GM19023 (cell line): ENCODE results near the gene C14orf180.
"Not testable (repeated sequence)": the region's sequence is repeated elsewhere in the genome, so short reads cannot be mapped to it uniquely, and the experiment has no call there.

Source experiments
- ATAC-seq: cut with Tn5 transposase; IDR thresholded peaks from one replicate; pipeline ENCODE4 v1.9.1; 2021; ENCODE audit warnings: mild to moderate bottlenecking, moderate library complexity; ENCODE audit not compliant: unreplicated experiment

Gene C14orf180

DNA sequence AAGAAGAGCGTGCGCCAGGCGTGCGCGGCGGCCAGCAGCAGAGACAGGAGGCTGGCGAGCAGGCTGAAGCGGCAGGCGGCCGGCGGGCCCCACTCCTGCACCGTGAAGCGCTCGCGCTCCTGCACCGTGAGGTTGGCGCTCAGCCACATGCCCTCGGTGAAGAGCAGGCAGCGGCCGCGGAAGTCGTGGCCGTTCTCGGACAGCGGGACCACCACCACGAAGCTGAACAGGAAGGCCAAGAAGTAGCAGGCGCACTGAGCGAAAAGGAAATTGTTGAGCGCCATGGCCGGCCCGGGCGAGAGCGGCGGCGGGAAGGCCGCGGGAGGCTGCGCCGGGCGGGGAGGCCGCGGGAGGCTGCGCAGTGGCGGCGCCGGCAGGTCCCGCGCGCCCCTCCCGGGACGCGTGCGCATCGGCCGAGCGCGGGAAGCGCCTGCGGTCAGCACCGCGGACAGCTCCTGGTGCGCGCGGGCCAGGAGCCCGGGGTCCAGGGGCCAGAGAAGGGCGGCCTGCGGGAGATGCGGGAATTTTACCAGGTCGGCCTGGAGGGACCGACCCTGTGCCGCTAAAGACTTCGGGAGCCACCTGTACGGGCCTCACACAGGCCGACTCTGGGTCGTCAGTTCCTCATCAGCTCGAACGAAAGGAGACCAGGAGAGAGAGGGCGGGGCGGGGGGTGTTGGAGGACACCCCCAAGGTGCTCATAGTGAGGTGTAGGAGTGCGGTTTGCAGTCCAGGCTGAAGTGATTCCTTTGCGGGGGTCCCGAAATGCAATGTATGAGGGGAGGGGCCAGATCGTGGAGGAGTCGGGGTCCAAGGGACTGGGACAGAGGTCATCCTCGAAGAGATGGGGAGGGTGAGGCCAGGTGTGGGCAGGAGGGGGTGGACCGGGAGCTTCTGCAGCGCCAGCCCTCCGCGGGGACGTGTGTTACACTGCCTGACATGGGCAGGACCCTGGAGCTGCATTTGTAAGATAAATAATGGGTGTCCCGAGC is 25.2 kb downstream of the C14orf180 start, which contains the start of gene TMEM179:
Gene TMEM179, minus strand, starts transcription at position 315 of the 992 bp plus-strand sequence. Its CDS starts 31 bp downstream, at position 284.
- ATAC-seq: no peak

DNA sequence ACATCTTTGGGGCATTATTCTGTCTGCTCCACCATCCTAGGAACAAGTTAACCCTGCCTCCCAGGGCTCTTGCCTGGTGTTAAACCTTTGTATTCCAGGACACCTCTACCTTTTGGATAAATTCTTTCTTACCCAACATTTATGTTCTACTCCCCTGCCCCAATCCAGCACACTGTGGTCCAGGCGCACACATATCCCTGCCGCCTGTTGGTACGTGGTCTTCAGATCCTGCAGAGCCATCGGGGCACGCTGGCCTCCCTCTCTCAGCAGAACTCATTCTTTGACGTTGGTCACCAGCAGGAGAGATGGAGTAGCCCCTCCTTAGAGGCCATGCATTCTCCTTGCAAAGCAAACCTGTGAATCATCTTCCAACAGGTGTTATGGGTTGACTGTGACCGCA is 30.1 kb downstream of the C14orf180 start:
- no peak for ATAC-seq

DNA sequence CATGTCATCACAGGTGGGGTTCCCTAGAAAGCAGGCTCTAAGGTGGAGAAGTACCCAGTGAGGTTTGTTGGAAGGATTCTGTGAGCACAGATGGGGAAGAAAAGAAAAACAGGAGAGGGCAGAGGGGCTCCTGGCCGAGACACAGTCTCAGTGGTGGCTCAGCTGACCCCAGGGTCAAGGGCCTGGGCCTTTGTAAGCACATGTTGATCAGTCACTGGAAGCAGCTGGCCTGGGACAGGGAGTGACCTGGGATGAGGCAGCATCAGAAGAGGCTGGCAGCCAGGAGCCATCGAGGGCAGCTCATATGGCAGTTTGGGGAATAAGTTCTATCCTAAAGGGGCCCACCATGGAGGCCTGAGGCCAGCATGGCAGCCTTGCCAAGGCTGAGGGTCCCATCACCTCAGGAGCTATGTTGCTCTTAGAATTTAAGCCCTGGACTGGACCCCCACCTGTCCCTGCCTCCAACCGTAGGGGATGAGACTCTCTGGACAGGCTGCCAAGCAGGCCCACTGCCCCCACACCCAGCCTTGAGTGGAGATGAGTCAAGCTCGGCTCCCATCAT is 31.3 kb downstream of the C14orf180 start:
- ATAC-seq: no peak

DNA sequence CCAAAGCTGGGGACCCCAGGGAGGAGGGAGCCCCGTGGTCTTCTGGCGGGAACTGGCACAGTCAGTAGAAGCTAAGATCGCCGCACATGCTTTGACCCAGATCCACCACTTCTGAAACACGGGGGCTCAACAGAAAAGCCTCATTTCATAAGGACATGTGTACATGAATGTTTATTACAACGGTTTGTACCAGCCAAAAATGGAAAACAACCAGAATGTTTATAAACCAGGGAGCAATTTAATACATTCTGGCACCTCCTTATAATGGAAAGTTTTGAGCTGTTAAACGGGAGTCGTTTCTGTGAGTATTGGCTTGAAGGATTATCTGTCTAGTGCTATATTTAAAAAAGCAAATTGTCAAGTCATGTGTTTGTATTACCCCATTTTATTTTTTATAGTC is 32.3 kb downstream of the C14orf180 start:
- ATAC-seq: no peak

DNA sequence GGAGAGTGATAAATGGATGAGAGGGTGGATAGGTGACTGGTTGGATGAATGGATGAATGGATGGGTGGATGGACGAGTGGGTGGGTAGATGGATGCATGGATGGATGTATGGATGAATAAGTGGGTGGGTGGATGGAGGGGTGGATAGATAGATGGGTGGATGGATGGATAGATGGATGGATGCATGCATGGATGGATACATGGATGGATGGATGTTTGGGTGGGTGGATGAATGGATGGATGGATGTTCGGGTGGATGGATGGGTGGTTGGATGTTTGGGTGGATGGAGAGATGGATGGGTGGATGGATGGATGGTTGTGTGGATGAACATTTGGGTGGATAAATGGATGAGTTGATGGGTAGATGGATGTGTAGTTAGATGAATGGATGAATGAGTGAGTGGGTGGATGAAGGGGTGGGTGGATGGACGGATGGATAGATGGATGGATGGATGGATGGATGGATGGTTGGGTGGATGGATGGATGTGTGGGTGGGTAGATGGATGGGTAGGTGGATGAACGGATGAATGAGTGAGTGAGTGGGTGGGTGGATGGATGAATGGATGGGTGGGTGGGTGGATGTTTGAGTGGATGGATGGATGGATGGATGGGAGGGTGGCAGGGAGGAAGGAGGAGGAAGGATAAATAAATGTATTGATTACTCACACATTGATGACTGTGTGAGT is 34.7 kb downstream of the C14orf180 start:
- ATAC-seq: no peak

DNA sequence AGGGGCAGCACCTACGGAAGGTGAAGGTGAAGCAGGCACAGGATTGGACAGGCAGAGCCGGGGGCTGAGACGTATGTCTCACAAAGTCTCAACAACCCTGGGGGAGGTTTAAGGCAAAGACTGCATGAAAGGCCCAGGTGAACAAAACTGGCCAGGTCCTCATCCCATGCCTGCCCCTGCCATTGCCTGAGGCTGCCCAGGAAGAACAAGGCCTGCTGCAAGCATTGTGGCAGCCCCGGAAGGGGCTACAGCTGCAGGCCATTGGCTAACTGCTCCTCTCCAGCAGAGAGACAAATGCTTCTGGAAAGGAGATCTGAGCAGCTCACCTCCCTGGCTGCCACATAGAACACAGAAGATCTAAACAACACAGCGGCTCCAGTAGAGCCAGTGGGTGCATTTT is 45.4 kb downstream of the C14orf180 start:
- ATAC-seq: no peak

DNA sequence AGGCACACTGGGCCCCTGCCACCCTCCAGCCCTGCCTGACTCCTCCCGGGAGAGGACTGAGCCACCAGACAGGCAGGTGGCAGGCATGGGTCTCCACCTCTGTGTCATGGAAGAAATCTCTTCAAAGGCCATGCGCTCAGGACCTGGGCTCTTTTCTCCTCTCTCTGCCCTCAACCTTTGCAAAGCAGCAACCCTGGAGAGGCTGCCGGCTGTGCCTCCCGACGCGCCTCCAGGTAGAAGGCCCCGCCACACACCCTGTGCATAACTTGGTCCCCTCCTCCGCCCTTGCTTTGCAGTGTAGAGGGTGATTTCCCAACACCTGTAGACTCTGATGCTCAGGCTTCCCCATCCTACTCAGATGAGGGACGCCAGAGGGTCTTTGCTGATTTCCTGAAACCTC is 53.2 kb downstream of the C14orf180 start:
- no peak for ATAC-seq

DNA sequence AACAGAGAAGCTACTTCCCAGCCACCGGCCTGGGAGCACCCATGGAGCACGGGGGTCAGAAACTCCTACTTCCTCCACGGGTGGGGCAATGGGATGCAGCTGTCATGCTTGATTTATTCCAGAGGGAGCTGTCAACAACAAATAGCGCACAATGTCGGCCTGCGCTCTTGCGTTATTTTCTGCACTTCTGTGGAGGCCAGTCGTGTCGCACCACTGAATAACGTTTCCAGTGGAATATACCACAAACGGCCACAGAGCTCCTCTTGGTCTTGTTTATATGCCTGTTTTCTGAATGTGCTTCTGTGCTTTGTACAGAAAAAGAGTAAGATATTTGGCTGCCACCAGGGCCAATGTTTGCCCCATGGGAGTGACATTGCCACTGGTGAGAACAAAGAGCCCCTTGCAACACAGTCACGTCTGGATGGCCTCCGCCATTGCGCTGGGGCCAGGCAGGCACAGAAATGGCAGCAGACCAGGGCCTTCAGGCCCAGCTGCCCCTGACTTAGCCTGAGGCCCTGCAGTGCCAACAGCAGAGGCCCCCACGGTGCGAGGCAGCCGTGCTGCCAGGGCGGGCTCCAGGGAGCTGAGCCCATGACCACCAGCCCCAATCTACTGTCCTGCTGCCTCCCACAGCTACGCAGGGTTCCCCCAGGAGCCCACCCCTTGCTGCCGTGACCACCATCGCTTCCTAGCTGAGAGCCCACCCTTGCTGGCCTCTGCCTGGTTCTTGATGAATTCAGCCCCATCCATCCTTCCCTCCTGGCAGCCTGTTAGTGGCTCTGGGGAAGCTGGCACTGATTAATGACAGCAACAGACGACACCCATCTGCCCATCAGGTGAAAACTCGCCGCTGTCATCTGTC is 53.9 kb downstream of the C14orf180 start:
- no peak for ATAC-seq

DNA sequence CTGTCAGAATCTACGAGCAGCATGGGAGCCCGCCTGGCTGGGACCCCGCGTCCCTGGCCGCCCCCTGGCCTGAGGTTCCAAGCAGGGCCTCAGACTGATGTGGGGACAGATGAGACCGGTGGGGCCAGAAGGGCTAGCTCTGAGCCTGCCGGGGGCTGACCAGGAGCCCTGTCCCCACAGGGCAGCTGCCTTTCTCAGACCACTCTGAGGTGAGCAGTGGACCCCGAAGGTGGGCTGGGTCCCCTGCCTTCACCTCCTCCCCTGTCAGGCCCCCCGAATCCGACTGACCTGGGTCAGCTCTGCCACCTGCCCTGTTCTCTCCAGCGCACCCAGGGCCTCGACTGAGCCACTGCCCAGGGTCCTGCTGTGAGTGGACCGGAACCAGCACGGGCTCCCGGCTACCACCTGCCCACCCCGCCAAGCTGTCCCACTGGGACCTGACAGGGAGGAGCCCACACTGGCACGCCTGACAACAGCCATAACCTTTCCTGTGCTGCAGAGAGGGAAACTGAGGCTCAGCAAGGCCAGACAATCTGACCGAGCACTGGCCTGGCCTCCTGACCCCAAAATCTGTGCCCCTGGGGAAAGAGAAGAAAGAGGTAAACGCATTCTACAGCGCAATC is 54.7 kb downstream of the C14orf180 start:
- no peak for ATAC-seq

DNA sequence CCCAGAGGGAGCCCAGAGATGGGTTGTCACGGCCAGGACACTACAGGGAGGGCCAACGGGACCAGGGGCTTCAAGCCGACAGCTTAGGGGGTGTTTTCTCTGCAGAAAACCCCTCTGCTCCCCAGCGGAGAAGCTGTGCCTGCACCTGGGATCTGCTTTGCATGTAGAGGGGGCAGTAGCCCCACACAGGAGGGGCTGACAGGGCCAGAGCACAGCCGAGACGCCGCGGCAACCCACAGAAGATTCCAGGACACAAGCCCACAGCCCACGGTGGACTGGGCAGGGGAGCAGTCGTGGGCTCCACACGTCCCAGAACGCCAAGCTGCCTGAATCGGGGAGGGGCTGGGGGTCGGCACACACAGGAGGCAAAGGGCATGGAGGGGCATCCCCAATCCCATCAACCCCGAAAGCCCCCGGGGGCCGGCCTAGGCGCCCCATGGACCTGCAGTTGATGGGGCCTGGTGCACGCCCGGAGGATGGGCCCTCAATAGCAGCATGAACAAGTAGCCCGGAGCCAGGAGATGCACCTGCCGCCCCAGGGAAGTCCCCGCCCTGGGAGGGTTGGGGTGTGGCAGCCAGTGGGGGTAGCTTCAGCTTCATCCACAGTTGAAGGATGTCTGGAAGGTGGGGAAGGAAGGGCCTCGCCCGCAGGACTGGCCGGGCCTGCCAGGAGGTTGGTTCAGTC is 55.5 kb downstream of the C14orf180 start:
- ATAC-seq: no peak

DNA sequence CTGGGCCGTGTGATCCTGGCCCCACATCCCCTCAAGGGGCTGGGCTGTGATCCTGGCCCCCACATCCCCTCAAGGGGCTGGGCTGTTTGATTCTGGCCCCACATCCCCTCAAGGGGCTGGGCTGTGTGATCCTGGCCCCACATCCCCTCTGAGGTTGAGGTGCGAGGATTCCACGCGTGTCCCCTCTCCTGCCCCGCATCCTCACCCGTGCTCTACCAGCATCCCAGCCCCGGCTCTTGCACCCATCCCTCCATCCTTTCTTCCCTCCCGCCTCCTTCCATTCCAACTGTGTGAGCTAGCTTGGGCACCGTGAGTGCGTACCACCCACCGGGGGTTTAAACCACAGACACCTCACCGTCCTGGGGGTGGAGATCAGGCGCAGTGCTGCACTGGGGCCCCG is 56.2 kb downstream of the C14orf180 start:
- ATAC-seq: no peak

DNA sequence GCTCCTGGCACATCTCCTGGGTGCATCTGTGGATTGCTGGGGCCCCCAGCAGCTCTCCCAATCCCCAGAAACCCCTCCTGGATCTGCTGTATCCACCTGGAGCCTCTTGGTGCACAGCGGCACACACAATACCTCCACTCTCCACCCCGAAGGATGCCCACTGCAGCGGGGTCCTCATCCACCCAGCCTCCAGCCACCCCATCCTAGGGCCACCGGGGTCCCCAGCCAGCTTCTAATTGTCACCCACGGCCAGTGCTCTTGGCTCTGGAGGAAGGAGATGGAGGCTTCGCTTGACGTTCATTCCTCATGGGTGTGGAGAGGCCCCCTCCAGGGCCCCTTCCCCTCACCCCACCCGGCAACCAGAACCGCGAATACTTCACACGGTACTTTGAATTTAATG is 56.6 kb downstream of the C14orf180 start:
- ATAC-seq: no peak

DNA sequence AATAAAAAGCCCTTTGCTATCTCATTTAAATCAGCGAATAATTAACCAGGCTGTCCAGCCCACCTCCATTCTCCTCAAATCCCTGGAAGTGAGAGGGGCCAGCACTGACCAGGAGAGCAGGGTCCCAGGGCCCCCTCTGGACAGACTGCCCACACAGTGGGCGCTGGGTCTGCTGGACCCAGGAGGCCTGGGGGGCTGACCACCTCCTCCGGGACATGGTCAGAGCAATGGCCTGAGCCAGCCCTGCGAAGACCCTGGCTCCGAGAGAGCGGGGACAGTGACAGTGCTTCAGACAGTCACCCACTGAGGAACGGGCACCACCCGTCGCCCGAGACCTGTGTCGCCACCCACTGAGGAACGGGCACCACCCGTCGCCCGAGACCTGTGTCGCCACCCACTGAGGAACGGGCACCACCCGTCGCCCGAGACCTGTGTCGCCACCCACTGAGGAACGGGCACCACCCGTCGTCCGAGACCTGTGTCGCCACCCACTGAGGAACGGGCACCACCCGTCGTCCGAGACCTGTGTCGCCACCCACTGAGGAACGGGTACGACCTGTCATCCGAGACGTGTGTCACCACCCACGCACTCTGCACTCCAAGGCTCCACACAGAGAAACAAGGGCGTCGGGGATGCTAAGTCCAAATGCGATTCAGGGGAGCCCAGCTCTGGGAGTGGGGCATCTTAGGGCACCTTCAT is 57.4 kb downstream of the C14orf180 start:
- ATAC-seq: not testable (repeated sequence)

DNA sequence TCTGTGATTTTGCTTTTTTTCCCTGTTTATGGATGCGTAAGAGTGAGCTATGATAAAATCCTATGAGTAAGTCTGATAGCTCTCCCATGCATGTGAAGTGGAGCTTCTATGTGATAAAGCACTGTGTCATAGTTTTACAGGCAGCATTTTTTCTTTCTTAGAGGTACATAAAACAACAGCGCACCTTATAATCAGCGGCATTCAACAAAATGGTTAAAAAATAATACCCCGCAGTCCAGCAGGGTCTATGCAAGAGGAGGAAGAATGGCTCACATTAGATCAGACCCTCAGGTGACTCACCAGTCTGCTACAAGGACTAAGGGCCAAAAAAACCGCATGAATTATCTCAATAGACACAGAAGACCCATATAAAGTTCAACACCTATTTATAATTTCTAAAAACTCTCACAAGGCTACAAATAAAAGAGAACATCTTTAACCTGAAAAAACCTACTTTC is 58.0 kb downstream of the C14orf180 start:
- ATAC-seq: no peak

DNA sequence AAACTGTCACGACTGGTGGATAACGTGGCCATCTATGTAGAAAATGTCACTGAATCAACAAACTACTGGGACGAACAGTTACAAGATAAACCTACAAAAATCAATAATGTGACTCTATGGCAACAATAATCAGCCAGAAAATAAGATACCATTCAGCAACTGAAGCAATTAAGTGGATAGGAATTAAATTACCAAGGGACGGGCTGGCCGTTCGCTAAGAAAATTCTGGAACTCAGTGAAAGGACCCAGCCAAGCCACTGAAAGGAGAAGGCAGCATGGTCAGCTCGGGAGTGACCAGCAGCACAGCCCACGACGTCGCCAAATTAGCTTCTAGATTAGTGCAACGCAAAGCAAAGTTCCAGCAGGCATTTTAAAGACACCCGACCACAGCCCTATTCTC is 58.6 kb downstream of the C14orf180 start:
- no peak for ATAC-seq

DNA sequence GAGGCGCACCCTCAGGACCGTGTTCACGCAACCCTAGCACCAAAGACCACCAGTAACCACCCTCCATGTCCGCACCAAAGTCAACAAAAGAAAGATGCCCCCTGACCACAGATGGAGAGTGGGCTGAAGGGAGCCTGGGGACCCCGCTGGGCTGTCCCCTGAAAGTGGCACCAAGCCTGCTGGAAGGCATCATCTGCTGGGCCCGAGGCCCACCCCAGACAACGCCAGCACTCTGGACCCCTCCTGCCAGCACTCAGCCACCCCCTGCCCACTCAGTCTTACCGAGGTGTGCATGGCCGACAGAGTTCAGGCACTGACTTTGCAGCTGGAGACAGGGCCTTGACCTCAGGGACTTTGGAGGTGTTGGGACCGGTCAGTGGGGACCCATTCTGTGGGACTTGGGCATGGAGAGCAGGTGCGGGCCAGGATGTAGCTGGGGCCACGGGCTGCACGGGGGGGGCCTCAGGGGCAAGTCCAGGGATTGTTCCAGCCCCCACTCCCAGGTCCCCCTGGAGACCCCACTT is 59.4 kb downstream of the C14orf180 start:
- no peak for ATAC-seq

DNA sequence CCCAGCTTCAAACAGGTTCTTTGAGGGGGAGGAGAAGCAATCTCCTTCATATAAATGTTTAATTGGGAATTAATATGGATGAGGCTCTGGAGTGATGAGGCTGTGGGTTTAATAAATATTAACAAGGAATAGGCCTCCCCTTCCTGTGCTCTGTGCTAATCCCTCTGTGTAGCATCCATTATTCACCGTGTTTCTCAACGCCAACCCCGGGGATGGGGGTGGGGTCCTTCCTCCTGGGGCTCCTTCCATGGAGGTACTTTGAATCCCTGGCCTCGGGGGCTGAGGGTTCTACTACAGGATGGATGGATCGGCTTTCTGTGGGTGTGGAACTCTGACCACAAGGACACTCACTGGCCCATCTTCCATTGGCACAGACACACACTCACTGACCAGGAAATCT is 59.9 kb downstream of the C14orf180 start:
- ATAC-seq: no peak
